Ovary (tissue), 9 donors: Measurements from ENCODE around the gene BCL10. TPM values are rescaled to one million over a fixed set of nuclear protein-coding genes. Genes with fewer than 3 reads are reported as not detected.

Source experiments
- DNase-seq, 5 donors: peaks; one replicate each; pipeline ENCODE4 v3.0.0-alpha.2; 2019 to 2020
- H3K27ac ChIP-seq, 2 donors: fragments of 200-600 bp; one replicate each; pipeline versions ENCODE4 v1.5.1 to v1.8.0; 2019 to 2022
- H3K27me3 ChIP-seq: fragments of 200-600 bp; one replicate; pipeline ENCODE4 v1.8.0; 2022
- H3K36me3 ChIP-seq: fragments of 200-600 bp; sonication (generic); one replicate; pipeline ENCODE4 v1.5.1; 2019
- H3K4me1 ChIP-seq: one replicate; pipeline ENCODE4 v1.8.1; 2013; ENCODE audit warnings: mild to moderate bottlenecking, moderate library complexity; ENCODE audit not compliant: insufficient read depth
- H3K4me3 ChIP-seq: fragments of 200-600 bp; sonication (generic); one replicate; pipeline ENCODE4 v1.5.1; 2017
- H3K9me3 ChIP-seq, 2 donors: fragments of 200-600 bp in 1 of 2; sonication (generic) in 1 of 2; one replicate each; pipeline versions ENCODE4 v1.5.1 to v1.8.1; 2013 to 2019; ENCODE audit warnings: mild to moderate bottlenecking in 1 of 2, moderate library complexity in 1 of 2
- EP300 ChIP-seq: sonication (generic); formaldehyde crosslinking; IDR thresholded peaks from one replicate; pipeline ENCODE4 v1.6.1; 2017; ENCODE audit warnings: antibody characterized with exemption
- POLR2A ChIP-seq: fragments of 450-650 bp; IDR thresholded peaks from one replicate; pipeline ENCODE4 v1.6.1; 2017; ENCODE audit warnings: antibody characterized with exemption, mild to moderate bottlenecking, moderate library complexity
- WGBS, 3 donors: extraction: QIAGEN DNeasy Blood & Tissue Kit in 1 of 3; methylation state at CpG; one replicate each; pipeline versions ENCODE4 v1.1.5 to v1.1.7; 2013 to 2017; 5-methylcytosine and 5-hydroxymethylcytosine counted together
- intact Hi-C, 4 donors: fragments of 100-400 bp; cut with DNase I; formaldehyde crosslinking; loops; one replicate each; pipeline versions ENCODE4 v1.11.0 to v1.15.1; 2022 to 2023
- polyA plus RNA-seq, 2 donors: library from polyadenylated mRNA; stranded (reverse); fragments of 200-250 nt in 1 of 2; fragments of 350-450 nt in 1 of 2; fragmentation: Illumina TruSeq in 1 of 2; extraction: RNeasy Lipid Tissue Mini Kit (QIAGEN cat#74804) in 1 of 2; gene quantifications; one replicate each; pipeline ENCODE4 v1.2.3, GENCODE V29; 2013 to 2014
- total RNA-seq, 7 donors: library from RNA; depleted of rRNA in 2 of 7; stranded (reverse); fragments of >200 nt in 2 of 7; fragmentation: NEBNext Ultra II Directional in 3 of 7; extraction: Animal tissue kit (Norgen Biotek cat#: 25700) in 3 of 7; gene quantifications; one replicate each; pipeline versions ENCODE4 v1.1.0 to v1.2.4, GENCODE V29; 2016 to 2023
- TF ChIP-seq, protein P1 (sequence below), 3 donors: fragments of 450-650 bp in 2 of 3; fragments of 200-600 bp in 1 of 3; IDR thresholded peaks; one replicate each; pipeline versions ENCODE4 v1.5.1 to v1.8.0; 2016 to 2022; ENCODE audit warnings: antibody characterized with exemption in 3 of 3, mild to moderate bottlenecking in 1 of 3
- donor health status: DM: no; HTN: no; CAD: no; lungs with moderate emphysema.
- donor health status: DM: no; HTN: no; CAD: no.
- donor health status: Bipolar disorder and iron deficiency.
- donor health status: DM: yes; HTN: yes; CAD: no.
- donor health status: DM: no; HTN: no; CAD: no.
- donor health status: DM: yes; HTN: yes; CAD: no.

The BCL10 gene
- total and polyA plus RNA-seq, 9 donors = 8.1 to 23.6 (median 17.2) TPM

DNA sequence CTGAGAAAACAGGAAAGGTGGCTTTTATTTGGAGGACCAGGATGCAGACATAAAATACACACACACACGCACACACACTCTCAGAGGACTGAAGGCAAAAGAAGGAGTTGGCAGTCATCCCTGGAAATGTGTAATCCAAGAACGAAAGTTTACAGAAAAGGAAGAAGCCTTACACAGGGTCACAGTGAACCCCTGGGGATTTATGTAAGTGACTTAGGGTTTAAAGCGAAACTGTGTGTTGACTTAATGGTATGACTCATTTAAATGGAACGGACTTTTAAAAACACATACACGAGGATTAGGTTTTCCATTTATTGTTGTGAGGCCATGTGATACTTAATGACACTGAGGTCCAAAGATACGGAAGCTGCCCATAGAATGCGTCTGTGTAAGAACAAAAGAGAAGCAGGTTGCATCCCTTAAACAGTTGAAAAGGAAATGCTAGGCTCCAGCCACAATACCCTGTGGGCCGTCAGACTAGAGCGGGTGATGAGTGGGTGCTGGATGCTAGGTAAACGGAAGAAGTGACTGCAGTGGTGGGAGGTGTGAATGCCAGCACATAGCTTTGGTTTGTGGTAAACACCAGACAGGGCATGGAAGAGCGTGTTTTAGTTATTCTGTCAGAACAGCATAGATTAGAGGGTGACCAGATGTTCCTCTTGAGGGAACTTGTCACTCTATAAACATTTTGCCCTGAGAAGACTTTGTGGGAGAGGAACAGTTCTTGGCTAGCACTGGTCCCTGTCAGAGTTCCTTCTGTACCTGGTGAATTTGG lies 21.6 kb upstream of the BCL10 start:
- H3K36me3 ChIP-seq = no peaks in the 10 kb centered on the region
- intact Hi-C loops = no loop called here
- H3K27ac ChIP-seq = peak overlapping the region in 1 of 2 donors; percentile 22
- no peak overlapping the region for H3K4me3 ChIP-seq
- H3K9me3 ChIP-seq = no peaks in the 10 kb centered on the region
- no peaks in the 10 kb centered on the region for H3K27me3 ChIP-seq
- H3K4me1 ChIP-seq = peaks cover 13% of the 10 kb centered on the region
- 26 to 32% (median 27%) methylated on average over 11 of the region's 11 CpGs for WGBS, 3 donors
- TF ChIP-seq, protein P1, sequence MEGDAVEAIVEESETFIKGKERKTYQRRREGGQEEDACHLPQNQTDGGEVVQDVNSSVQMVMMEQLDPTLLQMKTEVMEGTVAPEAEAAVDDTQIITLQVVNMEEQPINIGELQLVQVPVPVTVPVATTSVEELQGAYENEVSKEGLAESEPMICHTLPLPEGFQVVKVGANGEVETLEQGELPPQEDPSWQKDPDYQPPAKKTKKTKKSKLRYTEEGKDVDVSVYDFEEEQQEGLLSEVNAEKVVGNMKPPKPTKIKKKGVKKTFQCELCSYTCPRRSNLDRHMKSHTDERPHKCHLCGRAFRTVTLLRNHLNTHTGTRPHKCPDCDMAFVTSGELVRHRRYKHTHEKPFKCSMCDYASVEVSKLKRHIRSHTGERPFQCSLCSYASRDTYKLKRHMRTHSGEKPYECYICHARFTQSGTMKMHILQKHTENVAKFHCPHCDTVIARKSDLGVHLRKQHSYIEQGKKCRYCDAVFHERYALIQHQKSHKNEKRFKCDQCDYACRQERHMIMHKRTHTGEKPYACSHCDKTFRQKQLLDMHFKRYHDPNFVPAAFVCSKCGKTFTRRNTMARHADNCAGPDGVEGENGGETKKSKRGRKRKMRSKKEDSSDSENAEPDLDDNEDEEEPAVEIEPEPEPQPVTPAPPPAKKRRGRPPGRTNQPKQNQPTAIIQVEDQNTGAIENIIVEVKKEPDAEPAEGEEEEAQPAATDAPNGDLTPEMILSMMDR (IDR thresholded peaks at IDR 0.05) = no peak
- TF ChIP-seq POLR2A (no peak), EP300 (no peak)
- peak in 3 of 5 donors; percentile 24 to 39 (median 26) for DNase-seq

DNA sequence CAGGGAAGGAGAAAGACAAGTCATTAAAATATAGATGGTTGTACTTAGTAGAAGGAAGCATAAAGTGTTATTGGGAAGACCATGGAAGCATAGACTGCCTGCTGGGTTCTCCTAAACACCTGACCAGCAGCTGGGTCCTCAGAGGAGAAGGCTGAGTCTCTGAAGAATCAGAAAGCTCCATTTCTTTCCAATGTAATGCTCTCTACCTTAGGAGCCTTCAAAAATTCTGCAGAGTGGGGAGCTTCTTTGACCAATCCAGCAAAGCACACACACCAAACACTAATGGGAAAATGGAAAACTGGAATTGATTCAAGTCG lies 21.1 kb upstream of the BCL10 start:
- Histone ChIP-seq H3K4me1 (peaks cover 13% of the 10 kb centered on the region), H3K9me3 (no peaks in the 10 kb centered on the region), H3K27me3 (no peaks in the 10 kb centered on the region), H3K4me3 (no peak overlapping the region), H3K27ac (no peak overlapping the region), H3K36me3 (no peaks in the 10 kb centered on the region)
- 10 to 26% (median 22%) methylated on average over 1 of the region's 1 CpG for WGBS, 3 donors
- intact Hi-C loops = no loop called here
- no peak for DNase-seq
- no peak for TF ChIP-seq POLR2A
- TF ChIP-seq, protein P1 (IDR thresholded peaks at IDR 0.05) = no peak
- TF ChIP-seq EP300 = no peak

- no peaks in the 10 kb centered on the region for H3K27me3 ChIP-seq
- no peak overlapping the region for H3K4me3 ChIP-seq
- no peak for DNase-seq
- H3K27ac ChIP-seq = no peak overlapping the region
- WGBS, 3 donors = 19 to 38% (median 34%) methylated on average over 1 of the region's 1 CpG
- H3K4me1 ChIP-seq = peaks cover 13% of the 10 kb centered on the region
- TF ChIP-seq EP300 = no peak
- TF ChIP-seq, protein P1 (IDR thresholded peaks at IDR 0.05) = no peak
- no peak for TF ChIP-seq POLR2A
- H3K36me3 ChIP-seq = no peaks in the 10 kb centered on the region
- intact Hi-C loops = no loop called here
- no peaks in the 10 kb centered on the region for H3K9me3 ChIP-seq
These were observed 20.5 kb upstream of the BCL10 start for GRCh38 chr1:85296980-85297379.

DNA sequence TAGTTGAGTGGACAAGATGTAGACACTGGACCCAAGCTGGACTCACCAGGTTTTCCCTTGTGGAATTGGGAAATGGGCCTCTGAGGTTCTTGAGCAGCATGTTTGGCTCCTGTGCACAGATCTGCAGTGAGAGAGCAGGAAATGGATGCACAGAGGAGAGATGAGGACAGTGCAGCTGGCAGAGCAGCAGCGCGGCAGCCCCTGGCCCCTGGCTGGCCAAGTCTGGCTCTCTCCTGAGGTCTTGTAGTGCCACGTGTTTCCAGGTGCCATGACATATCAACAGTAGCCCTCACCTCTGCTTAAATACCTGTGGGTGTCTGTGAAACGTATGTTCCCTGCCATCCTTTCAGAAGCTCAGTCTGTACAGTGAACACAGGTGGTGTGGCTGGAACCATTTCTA lies 19.2 kb upstream of the BCL10 start:
- WGBS, 3 donors = 76 to 85% (median 83%) methylated on average over 4 of the region's 4 CpGs
- intact Hi-C loops = no loop called here

More for the DNA sequence above, 19.2 kb upstream of the BCL10 start:
- no peak for DNase-seq
- no peak overlapping the region for H3K4me3 ChIP-seq
- H3K36me3 ChIP-seq = no peaks in the 10 kb centered on the region
- TF ChIP-seq, protein P1 (IDR thresholded peaks at IDR 0.05) = no peak
- no peak for TF ChIP-seq EP300
- TF ChIP-seq POLR2A = no peak
- peaks cover 13% of the 10 kb centered on the region for H3K4me1 ChIP-seq
- H3K27ac ChIP-seq = no peak overlapping the region
- no peaks in the 10 kb centered on the region for H3K9me3 ChIP-seq
- no peaks in the 10 kb centered on the region for H3K27me3 ChIP-seq
